Common myeloid progenitor, CD34-positive (primary cell): ENCODE results near the gene OCIAD2.

Source experiments
- CTCF ChIA-PET: fragments of 350-600 bp; sonication (Branson Sonifier 250); formaldehyde crosslinking; loops from one replicate; lab custom pipeline; 2021; ENCODE audit warnings: antibody characterized with exemption; lab: Charles Lee
- POLR2A ChIA-PET: fragments of 350-600 bp; sonication (Branson Sonifier 250); formaldehyde crosslinking; loops from one replicate; lab custom pipeline; 2021; ENCODE audit warnings: antibody characterized with exemption; lab: Charles Lee
- DNase-seq, 3 donors: peaks; one replicate each; pipeline versions ENCODE4 v3.0.0 to v3.0.0-alpha.2; 2013
- H3K27ac ChIP-seq, 2 experiments: 1 replicate in 1 of 2; 2 replicates in 1 of 2; pipeline ENCODE4 v1.7.0; 2013; ENCODE audit warnings: inconsistent platforms in 2 of 2, low read length in 2 of 2, mild to moderate bottlenecking in 2 of 2, low read depth in 1 of 2, moderate library complexity in 1 of 2; ENCODE audit not compliant: severe bottlenecking in 2 of 2, insufficient read depth in 1 of 2, poor library complexity in 1 of 2
- H3K27me3 ChIP-seq, 5 experiments: replicated peaks in 2 of 5; 1 replicate in 3 of 5; 2 replicates in 2 of 5; pipeline versions ENCODE4 v1.6.1 to v1.7.0; 2013; ENCODE audit warnings: low read length in 4 of 5, mild to moderate bottlenecking in 2 of 5, moderate library complexity in 2 of 5, inconsistent platforms in 1 of 5; ENCODE audit not compliant: insufficient read depth in 5 of 5, control insufficient read depth in 4 of 5
- H3K36me3 ChIP-seq, 4 experiments: 1 replicate in 2 of 4; 2 replicates in 2 of 4; pipeline versions ENCODE4 v1.6.1 to v1.7.0; 2013; ENCODE audit warnings: low read length in 3 of 4, control low read depth in 1 of 4, mild to moderate bottlenecking in 1 of 4; ENCODE audit not compliant: control insufficient read depth in 4 of 4, insufficient read depth in 4 of 4
- H3K4me1 ChIP-seq, 4 experiments: 1 replicate in 3 of 4; 2 replicates in 1 of 4; pipeline versions ENCODE4 v1.6.1 to v1.7.1; 2013; ENCODE audit warnings: low read length in 3 of 4, mild to moderate bottlenecking in 3 of 4, control low read depth in 1 of 4, inconsistent platforms in 1 of 4, moderate library complexity in 1 of 4; ENCODE audit not compliant: control insufficient read depth in 4 of 4, insufficient read depth in 4 of 4; ENCODE audit errors: control extremely low read depth in 1 of 4
- H3K4me3 ChIP-seq, 7 experiments: 1 replicate in 4 of 7; 2 replicates in 3 of 7; pipeline versions ENCODE4 v1.5.1 to v1.7.0; 2013; ENCODE audit warnings: mild to moderate bottlenecking in 7 of 7, low read length in 6 of 7, moderate library complexity in 6 of 7, inconsistent platforms in 2 of 7, low read depth in 2 of 7, control low read depth in 1 of 7; ENCODE audit not compliant: insufficient read depth in 4 of 7, control insufficient read depth in 1 of 7; ENCODE audit errors: extremely low read depth in 1 of 7
- H3K9me3 ChIP-seq, 5 experiments: 1 replicate in 4 of 5; 2 replicates in 1 of 5; pipeline versions ENCODE4 v1.6.1 to v1.7.1; 2013; ENCODE audit warnings: low read length in 4 of 5, mild to moderate bottlenecking in 2 of 5, inconsistent platforms in 1 of 5, low read depth in 1 of 5, moderate library complexity in 1 of 5; ENCODE audit not compliant: control insufficient read depth in 4 of 5, insufficient read depth in 2 of 5; ENCODE audit errors: control extremely low read depth in 1 of 5
- WGBS: methylation state at CpG from one replicate; pipeline ENCODE4 v1.1.5; 2013; ENCODE audit not compliant: insufficient coverage; 5-methylcytosine and 5-hydroxymethylcytosine counted together

OCIAD2 gene

GRCh38 chr4:48862661-48863060 is 43.9 kb downstream of the OCIAD2 start:
- no peak for DNase-seq
- no peak overlapping the region for H3K27ac ChIP-seq
- H3K36me3 ChIP-seq = peaks cover 3 to 25% (median 11%) of the 10 kb centered on the region in 4 experiments
- no peaks in the 10 kb centered on the region for H3K27me3 ChIP-seq
- H3K9me3 ChIP-seq = peaks cover 0 to 7% (median 0%) of the 10 kb centered on the region in 5 experiments
- POLR2A ChIA-PET = no interaction called here
- H3K4me1 ChIP-seq = no peaks in the 10 kb centered on the region
- H3K4me3 ChIP-seq = no peak overlapping the region
- 92% methylated on average over 1 of the region's 1 CpG for WGBS
- CTCF ChIA-PET = interaction anchor here (2.1 kb wide), 1 partner anchor 19 kb away, joined by 5 read pairs; no protein-coding TSS in a partner anchor

- Histone ChIP-seq H3K4me3 (no peak overlapping the region), H3K4me1 (no peaks in the 10 kb centered on the region), H3K9me3 (peaks cover 0 to 7% (median 0%) of the 10 kb centered on the region in 5 experiments), H3K27ac (no peak overlapping the region), H3K27me3 (no peaks in the 10 kb centered on the region), H3K36me3 (peaks cover 3 to 31% (median 14%) of the 10 kb centered on the region in 4 experiments)
- no peak for DNase-seq
- POLR2A ChIA-PET = no interaction called here
- CTCF ChIA-PET = interaction anchor here (2.1 kb wide), 1 partner anchor 18 kb away, joined by 5 read pairs; no protein-coding TSS in a partner anchor
- WGBS = 100% methylated on average over 2 of the region's 3 CpGs
These were observed 44.5 kb downstream of the OCIAD2 start for GRCh38 chr4:48862038-48862437.

- Histone ChIP-seq H3K36me3 (peaks cover 3 to 36% (median 22%) of the 10 kb centered on the region in 4 experiments), H3K4me1 (peaks cover 0 to 7% (median 0%) of the 10 kb centered on the region in 4 experiments), H3K27me3 (no peaks in the 10 kb centered on the region), H3K4me3 (no peak overlapping the region), H3K9me3 (no peaks in the 10 kb centered on the region), H3K27ac (no peak overlapping the region)
- 96% methylated on average over 4 of the region's 7 CpGs for WGBS
- peak in 2 of 3 donors; percentile 34 to 39 for DNase-seq
- ChIA-PET CTCF (interaction anchor here (1.1 to 1.7 kb wide), 2 partner anchors 14 to 116 kb away, joined by 3 to 5 read pairs; no protein-coding TSS in a partner anchor), POLR2A (no interaction called here)
These were observed 48.4 kb downstream of the OCIAD2 start for GRCh38 chr4:48858130-48858529.

GRCh38 chr4:48854982-48855381 is 51.6 kb downstream of the OCIAD2 start:
- 100% methylated on average over 1 of the region's 2 CpGs for whole genome bisulfite sequencing
- ChIA-PET CTCF (no interaction called here), POLR2A (no interaction called here)
- Histone ChIP-seq H3K4me1 (peaks cover 0 to 7% (median 0%) of the 10 kb centered on the region in 4 experiments), H3K4me3 (no peak overlapping the region), H3K36me3 (peaks cover 10 to 48% (median 26%) of the 10 kb centered on the region in 4 experiments), H3K27ac (no peak overlapping the region), H3K27me3 (no peaks in the 10 kb centered on the region), H3K9me3 (no peaks in the 10 kb centered on the region)
- DNase-seq = no peak

GRCh38 chr4:48854395-48854683 is 52.2 kb downstream of the OCIAD2 start:
- CTCF ChIA-PET = no interaction called here
- no peak for DNase-seq
- Histone ChIP-seq H3K9me3 (no peaks in the 10 kb centered on the region), H3K4me3 (no peak overlapping the region), H3K4me1 (peaks cover 0 to 7% (median 0%) of the 10 kb centered on the region in 4 experiments), H3K36me3 (peaks cover 10 to 45% (median 28%) of the 10 kb centered on the region in 4 experiments), H3K27ac (no peak overlapping the region), H3K27me3 (no peaks in the 10 kb centered on the region)
- POLR2A ChIA-PET = no interaction called here
- no CpG with 5 or more reads among the region's 1 CpG for WGBS

- Histone ChIP-seq H3K4me3 (no peak overlapping the region), H3K36me3 (peaks cover 10 to 46% (median 28%) of the 10 kb centered on the region in 4 experiments), H3K27ac (no peak overlapping the region), H3K27me3 (no peaks in the 10 kb centered on the region), H3K9me3 (no peaks in the 10 kb centered on the region), H3K4me1 (peaks cover 0 to 7% (median 0%) of the 10 kb centered on the region in 4 experiments)
- 100% methylated on average over 2 of the region's 4 CpGs for WGBS
- ChIA-PET POLR2A (no interaction called here), CTCF (no interaction called here)
- DNase-seq = peak; percentile 39 to 74 (median 57)
These were observed 52.8 kb downstream of the OCIAD2 start for GRCh38 chr4:48853604-48854394.

- DNase-seq = no peak
These were observed 54.9 kb downstream of the OCIAD2 start for GRCh38 chr4:48851651-48852050.

More at GRCh38 chr4:48851651-48852050, 54.9 kb downstream of the OCIAD2 start:
- no CpG with 5 or more reads among the region's 1 CpG for WGBS
- peaks cover 9 to 48% (median 24%) of the 10 kb centered on the region in 4 experiments for H3K36me3 ChIP-seq
- no peak overlapping the region for H3K27ac ChIP-seq
- no peaks in the 10 kb centered on the region for H3K27me3 ChIP-seq
- H3K4me1 ChIP-seq = peaks cover 0 to 7% (median 0%) of the 10 kb centered on the region in 4 experiments
- POLR2A ChIA-PET = no interaction called here
- no peaks in the 10 kb centered on the region for H3K9me3 ChIP-seq
- CTCF ChIA-PET = no interaction called here
- no peak overlapping the region for H3K4me3 ChIP-seq
